Endothelial cell of umbilical vein (primary cell): ENCODE results near the gene CNBD2. TPM values are rescaled to one million over a fixed set of nuclear protein-coding genes. Genes with fewer than 3 reads are reported as not detected.

Experiments
- BruUV-seq: library from RNA; stranded (reverse); fragments of 400-500 nt; replicated peaks from 2 replicates; lab custom pipeline; 2021; lab: Mats Ljungman, UMichigan
- CTCF ChIA-PET: fragments of 300-600, 350-600 bp; sonication (Branson Sonifier 250); formaldehyde crosslinking; loops from one replicate; lab custom pipeline; 2021; ENCODE audit warnings: antibody characterized with exemption, inconsistent platforms; lab: Charles Lee
- POLR2A ChIA-PET: fragments of 300-600, 350-600 bp; sonication (Branson Sonifier 250); formaldehyde crosslinking; loops from one replicate; lab custom pipeline; 2021; ENCODE audit warnings: antibody characterized with exemption, inconsistent platforms; lab: Charles Lee
- DNase-seq: peaks from one replicate; pipeline ENCODE4 v3.0.0-alpha.2; 2011; ENCODE audit warnings: low read depth, low spot score
- FAIRE-seq: peaks from 2 replicates; lab custom pipeline; 2011; peaks lifted over from hg19 to GRCh38; lab: Jason Lieb, UNC
- H2AFZ ChIP-seq: 2 replicates; pipeline ENCODE4 v1.6.0; 2012; ENCODE audit warnings: low read depth, low read length, control low read depth, inconsistent platforms
- H3K27ac ChIP-seq: 2 replicates; pipeline ENCODE4 v1.5.1; 2011; ENCODE audit warnings: low read depth, mild to moderate bottlenecking, control low read depth, low read length, moderate library complexity; ENCODE audit not compliant: insufficient read depth
- H3K27me3 ChIP-seq, 2 experiments: 2 replicates each; pipeline versions ENCODE4 v1.6.0 to v1.6.1; 2011; ENCODE audit warnings: low read length in 2 of 2, mixed read lengths in 1 of 2; ENCODE audit not compliant: control insufficient read depth in 2 of 2, insufficient read depth in 2 of 2
- H3K36me3 ChIP-seq, 2 experiments: 2 replicates in 1 of 2; 3 replicates in 1 of 2; pipeline ENCODE4 v1.5.1; 2011; ENCODE audit warnings: low read length in 2 of 2, mild to moderate bottlenecking in 1 of 2, moderate library complexity in 1 of 2; ENCODE audit not compliant: control insufficient read depth in 2 of 2, insufficient read depth in 2 of 2; ENCODE audit errors: extremely low read depth in 1 of 2
- H3K4me1 ChIP-seq: 3 replicates; pipeline ENCODE4 v1.5.1; 2011; ENCODE audit warnings: mild to moderate bottlenecking, low read length; ENCODE audit not compliant: control insufficient read depth, insufficient read depth; ENCODE audit errors: extremely low read depth
- H3K4me2 ChIP-seq: 2 replicates; pipeline ENCODE4 v1.6.1; 2011; ENCODE audit warnings: low read length, control low read depth, mixed read lengths; ENCODE audit not compliant: insufficient read depth
- H3K4me3 ChIP-seq, 3 experiments: fragments of 200-600 bp in 1 of 3; sonication (generic), shearing (Covaris generic) in 1 of 3; replicated peaks in 1 of 3; 2 replicates each; pipeline ENCODE4 v1.5.1; 2011 to 2016; ENCODE audit warnings: control low read depth in 3 of 3, low read length in 3 of 3, mild to moderate bottlenecking in 2 of 3, inconsistent platforms in 1 of 3, low read depth in 1 of 3, moderate library complexity in 1 of 3; ENCODE audit not compliant: insufficient read depth in 1 of 3
- H3K79me2 ChIP-seq: 2 replicates; pipeline ENCODE4 v1.6.0; 2012; ENCODE audit warnings: low read length, inconsistent platforms; ENCODE audit not compliant: control insufficient read depth, insufficient read depth
- H3K9ac ChIP-seq: replicated peaks from 2 replicates; pipeline ENCODE3; 2011; ENCODE audit warnings: low read length, control low read depth; ENCODE audit not compliant: insufficient read depth; ENCODE audit errors: extremely low read depth
- H3K9me1 ChIP-seq: replicated peaks from 3 replicates; pipeline ENCODE4 v1.6.0; 2011; ENCODE audit warnings: mild to moderate bottlenecking, low read length; ENCODE audit not compliant: control insufficient read depth, insufficient read depth; ENCODE audit errors: extremely low read depth
- H3K9me3 ChIP-seq: replicated peaks from 2 replicates; pipeline ENCODE4 v1.5.1; 2012; ENCODE audit warnings: low read length, inconsistent platforms; ENCODE audit not compliant: control insufficient read depth, insufficient read depth
- H4K20me1 ChIP-seq: replicated peaks from 2 replicates; pipeline ENCODE3; 2011; ENCODE audit warnings: mild to moderate bottlenecking, low read length; ENCODE audit not compliant: control insufficient read depth, insufficient read depth; ENCODE audit errors: extremely low read depth
- EZH2 ChIP-seq: IDR thresholded peaks from 2 replicates; pipeline ENCODE4 v1.6.1; 2012; ENCODE audit warnings: borderline replicate concordance, low read depth, mild to moderate bottlenecking, moderate library complexity, low read length, inconsistent platforms; ENCODE audit not compliant: severe bottlenecking
- FOS ChIP-seq: IDR thresholded peaks from 2 replicates; pipeline ENCODE4 v1.6.1; 2011; ENCODE audit warnings: mild to moderate bottlenecking, low read length, moderate library complexity, borderline replicate concordance; ENCODE audit not compliant: insufficient read depth
- GATA2 ChIP-seq: IDR thresholded peaks from 2 replicates; pipeline ENCODE4 v1.7.0; 2011; ENCODE audit warnings: low read depth, mild to moderate bottlenecking, moderate library complexity, mixed read lengths, low read length; ENCODE audit not compliant: insufficient read length, insufficient read depth
- JUN ChIP-seq: IDR thresholded peaks from 2 replicates; pipeline ENCODE4 v1.6.1; 2011; ENCODE audit warnings: borderline replicate concordance, low read depth; ENCODE audit not compliant: insufficient read length, insufficient read depth
- MYC ChIP-seq: IDR thresholded peaks from one replicate; pipeline ENCODE4 v1.6.1; 2011; ENCODE audit warnings: mild to moderate bottlenecking, low read depth, low read length
- POLR2A ChIP-seq: IDR thresholded peaks from 2 replicates; pipeline ENCODE4 v1.6.1; 2012; ENCODE audit warnings: low read depth, mild to moderate bottlenecking, control low read depth, low read length
- POLR2AphosphoS5 ChIP-seq: IDR thresholded peaks from 2 replicates; pipeline ENCODE4 v1.6.1; 2012; ENCODE audit warnings: low read depth, mild to moderate bottlenecking, control low read depth, low read length, moderate library complexity; ENCODE audit not compliant: insufficient read depth
- dilution Hi-C: fragments of 300-500 bp; cut with MboI; formaldehyde crosslinking; loops from one replicate; pipeline ENCODE4 v1.15.0; 2019; ENCODE audit warnings: low sequenced_read_pairs; ENCODE audit not compliant: extremely low pct_ligation_motif_present
- intact Hi-C: fragments of 100-400 bp; cut with micrococcal nuclease; formaldehyde crosslinking; loops from one replicate; pipeline ENCODE4 v1.10.0; 2022
- polyA plus RNA-seq, 4 experiments: library from polyadenylated mRNA; depleted of rRNA in 3 of 4; stranded (reverse) in 3 of 4; unstranded in 1 of 4; fragments of >200 nt; gene quantifications; 2 replicates each; pipeline versions ENCODE4 v1.2.1 to v1.2.3, GENCODE V29; 2011 to 2012; ENCODE audit warnings: missing spikeins in 1 of 4
- total RNA-seq: library from RNA; stranded (reverse); gene quantifications from 2 replicates; pipeline ENCODE4 v1.2.3, GENCODE V29; 2021
- TF ChIP-seq, protein P1 (sequence below): IDR thresholded peaks from 2 replicates; pipeline ENCODE4 v1.6.1; 2011; ENCODE audit not compliant: insufficient read depth, insufficient read length
- TF ChIP-seq, protein P2 (sequence below), 2 donors: IDR thresholded peaks; 1 replicate in 1 of 2; 2 replicates in 1 of 2; pipeline ENCODE4 v1.5.1; 2011; ENCODE audit warnings: low read length in 2 of 2, mild to moderate bottlenecking in 2 of 2, moderate library complexity in 2 of 2, control low read depth in 1 of 2, inconsistent platforms in 1 of 2, low read depth in 1 of 2; ENCODE audit not compliant: insufficient read depth in 1 of 2; ENCODE audit errors: extremely low read depth in 1 of 2

CNBD2 gene
- total and polyA plus RNA-seq, 2 donors (not counting 3 experiments of a cell fraction or from before 2014, with no cell fraction given), result 4.9 to 7.5 TPM

DNA sequence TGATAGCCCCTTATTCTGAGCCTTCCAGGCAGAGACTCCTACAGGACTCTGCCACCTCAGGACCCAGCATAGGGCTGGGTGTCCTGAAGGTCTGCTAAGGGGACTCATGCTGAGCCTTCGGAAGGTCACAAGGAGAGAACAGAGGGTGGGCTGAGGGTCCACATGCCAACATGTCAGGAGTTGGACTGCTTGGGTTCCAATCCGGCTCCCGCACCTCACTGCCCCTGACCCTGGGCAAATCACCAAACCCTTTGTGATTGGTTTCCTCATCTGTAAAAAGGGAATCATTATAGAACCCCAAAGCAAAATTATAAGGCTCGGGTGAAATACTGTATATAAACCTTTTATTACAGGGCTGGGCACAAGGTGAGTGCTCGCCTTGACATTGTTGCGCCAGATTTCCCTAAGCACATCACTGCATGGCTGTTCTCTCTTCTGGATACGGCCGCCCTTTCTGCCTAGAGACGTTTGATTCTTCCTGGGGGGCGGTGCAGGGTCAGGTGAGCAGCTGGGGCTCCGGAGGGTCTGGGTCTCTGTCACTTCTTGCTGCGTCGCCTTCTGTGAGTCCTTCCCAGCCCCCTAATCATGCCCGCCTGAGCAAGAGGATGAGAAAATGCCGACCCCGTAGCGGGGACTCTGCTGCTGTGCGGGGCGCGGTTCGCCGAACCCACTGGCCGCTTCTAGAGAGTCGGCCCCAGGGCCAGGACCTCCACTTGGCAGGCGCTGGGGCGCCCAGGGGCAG lies 95.7 kb downstream of the CNBD2 start:
- ChIA-PET POLR2A (interaction anchor here (0.9 to 1.4 kb wide), 3 partner anchors 19 to 35 kb away, joined by 3 to 6 read pairs (median 3); no protein-coding TSS in a partner anchor), CTCF (interaction anchor here (0.7 to 3.3 kb wide), 11 partner anchors 9 to 80 kb away, joined by 3 to 37 read pairs (median 6); no protein-coding TSS in a partner anchor)
- intact Hi-C loops, result loop anchor here (1.0 to 2.0 kb wide), 3 partner anchors 13 to 110 kb away; partner anchors contain the start of gene SCAND1

More for the DNA sequence above, 95.7 kb downstream of the CNBD2 start:
- Histone ChIP-seq H3K4me2 (peak overlapping the region; percentile 33), H4K20me1 (no peaks in the 10 kb centered on the region), H3K27ac (peak overlapping the region; percentile 0), H3K79me2 (no peaks in the 10 kb centered on the region), H3K9me3 (no peaks in the 10 kb centered on the region), H3K4me1 (no peaks in the 10 kb centered on the region), H3K9ac (peak overlapping the region; percentile 1), H3K27me3 (no peaks in the 10 kb centered on the region), H3K9me1 (no peaks in the 10 kb centered on the region), H2AFZ (peak overlapping the region; percentile 40), H3K4me3 (peak overlapping the region in 1 of 3 experiments; percentile 44), H3K36me3 (no peaks in the 10 kb centered on the region)
- FAIRE-seq (peak; percentile 12), DNase-seq (no peak)
- dilution Hi-C loops, result no loop called here
- no peak for TF ChIP-seq POLR2AphosphoS5
- TF ChIP-seq, protein P1, sequence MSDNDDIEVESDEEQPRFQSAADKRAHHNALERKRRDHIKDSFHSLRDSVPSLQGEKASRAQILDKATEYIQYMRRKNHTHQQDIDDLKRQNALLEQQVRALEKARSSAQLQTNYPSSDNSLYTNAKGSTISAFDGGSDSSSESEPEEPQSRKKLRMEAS, result no peak
- no peak for TF ChIP-seq JUN
- no peak for TF ChIP-seq GATA2
- TF ChIP-seq MYC, result no peak
- no peak for TF ChIP-seq EZH2
- no peak for TF ChIP-seq POLR2A
- TF ChIP-seq FOS, result no peak
- TF ChIP-seq, protein P2, sequence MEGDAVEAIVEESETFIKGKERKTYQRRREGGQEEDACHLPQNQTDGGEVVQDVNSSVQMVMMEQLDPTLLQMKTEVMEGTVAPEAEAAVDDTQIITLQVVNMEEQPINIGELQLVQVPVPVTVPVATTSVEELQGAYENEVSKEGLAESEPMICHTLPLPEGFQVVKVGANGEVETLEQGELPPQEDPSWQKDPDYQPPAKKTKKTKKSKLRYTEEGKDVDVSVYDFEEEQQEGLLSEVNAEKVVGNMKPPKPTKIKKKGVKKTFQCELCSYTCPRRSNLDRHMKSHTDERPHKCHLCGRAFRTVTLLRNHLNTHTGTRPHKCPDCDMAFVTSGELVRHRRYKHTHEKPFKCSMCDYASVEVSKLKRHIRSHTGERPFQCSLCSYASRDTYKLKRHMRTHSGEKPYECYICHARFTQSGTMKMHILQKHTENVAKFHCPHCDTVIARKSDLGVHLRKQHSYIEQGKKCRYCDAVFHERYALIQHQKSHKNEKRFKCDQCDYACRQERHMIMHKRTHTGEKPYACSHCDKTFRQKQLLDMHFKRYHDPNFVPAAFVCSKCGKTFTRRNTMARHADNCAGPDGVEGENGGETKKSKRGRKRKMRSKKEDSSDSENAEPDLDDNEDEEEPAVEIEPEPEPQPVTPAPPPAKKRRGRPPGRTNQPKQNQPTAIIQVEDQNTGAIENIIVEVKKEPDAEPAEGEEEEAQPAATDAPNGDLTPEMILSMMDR (IDR thresholded peaks at IDR 0.05; ENCODE audit: extremely low read depth in 1 of 2, insufficient read depth in 1 of 2, low read depth in 1 of 2, low read length in 2 of 2), result no peak
- no TSS peak for BruUV-seq
